Lung (tissue), 12 donors: ENCODE measurements around the gene KLHL29. TPM values are rescaled to one million over a fixed set of nuclear protein-coding genes. Genes with fewer than 3 reads are reported as not detected.

Experiments
- ATAC-seq: fragments of 200-7000 bp; cut with Tn5 transposase; one replicate; pipeline ENCODE4 v1.9.1; 2020; ENCODE audit warnings: moderate number of reproducible peaks; ENCODE audit not compliant: insufficient read depth, low FRiP score
- DNase-seq, 3 donors: peaks; one replicate each; pipeline ENCODE4 v3.0.0-alpha.2; 2013 to 2017
- H3K27ac ChIP-seq, 2 donors: one replicate each; pipeline ENCODE4 v1.5.1; 2013; ENCODE audit warnings: mild to moderate bottlenecking in 2 of 2, moderate library complexity in 2 of 2, control low read depth in 1 of 2, inconsistent platforms in 1 of 2, low read depth in 1 of 2, low read length in 1 of 2
- H3K27me3 ChIP-seq, 3 donors: one replicate each; pipeline ENCODE4 v1.5.1; 2013; ENCODE audit warnings: low read length in 2 of 3; ENCODE audit not compliant: control insufficient read depth in 3 of 3, insufficient read depth in 3 of 3
- H3K36me3 ChIP-seq, 4 donors: one replicate each; pipeline ENCODE4 v1.5.1; 2013; ENCODE audit warnings: low read length in 4 of 4, mild to moderate bottlenecking in 1 of 4, moderate library complexity in 1 of 4; ENCODE audit not compliant: control insufficient read depth in 4 of 4, insufficient read depth in 4 of 4
- H3K4me1 ChIP-seq, 5 donors: one replicate each; pipeline ENCODE4 v1.5.1; 2013; ENCODE audit warnings: low read length in 5 of 5, mild to moderate bottlenecking in 2 of 5, moderate library complexity in 1 of 5; ENCODE audit not compliant: control insufficient read depth in 5 of 5, insufficient read depth in 5 of 5
- H3K4me3 ChIP-seq: one replicate; pipeline ENCODE4 v1.5.1; 2013; ENCODE audit warnings: mild to moderate bottlenecking, control low read depth, moderate library complexity
- H3K9ac ChIP-seq, 2 donors: one replicate each; pipeline ENCODE4 v1.5.1; 2013; ENCODE audit warnings: low read length in 2 of 2, control low read depth in 1 of 2; ENCODE audit not compliant: insufficient read depth in 1 of 2
- H3K9me3 ChIP-seq, 4 donors: one replicate each; pipeline ENCODE4 v1.5.1; 2013; ENCODE audit warnings: low read length in 3 of 4, mild to moderate bottlenecking in 1 of 4, moderate library complexity in 1 of 4; ENCODE audit not compliant: control insufficient read depth in 4 of 4, insufficient read depth in 3 of 4
- WGBS, 2 donors: extraction: QIAGEN DNeasy Blood & Tissue Kit; methylation state at CpG; one replicate each; pipeline ENCODE4 v1.1.7; 2013; 5-methylcytosine and 5-hydroxymethylcytosine counted together
- polyA plus RNA-seq, 2 donors: library from polyadenylated mRNA; stranded (reverse); fragments of 200-250 nt; gene quantifications; one replicate each; pipeline ENCODE4 v1.2.1, GENCODE V29; 2013
- total RNA-seq, 2 donors: library from RNA; depleted of rRNA in 1 of 2; stranded (reverse); fragments of >200 nt in 1 of 2; gene quantifications; one replicate each; pipeline ENCODE4 v1.2.1, GENCODE V29; 2014 to 2021
- TF ChIP-seq, protein P1 (sequence below): IDR thresholded peaks from 2 replicates; pipeline ENCODE4 v1.5.1; 2012; ENCODE audit warnings: mild to moderate bottlenecking; ENCODE audit errors: control extremely low read depth, extremely low read depth
- donor health status: control.
- donor health status: control.
- donor health status: Bipolar disorder and iron deficiency.
- donor health status: healthy.
- donor health status: DM: yes; HTN: yes; CAD: no.

The KLHL29 gene
- total and polyA plus RNA-seq, 4 donors = 2.7 to 16.2 (median 3.5) TPM

DNA sequence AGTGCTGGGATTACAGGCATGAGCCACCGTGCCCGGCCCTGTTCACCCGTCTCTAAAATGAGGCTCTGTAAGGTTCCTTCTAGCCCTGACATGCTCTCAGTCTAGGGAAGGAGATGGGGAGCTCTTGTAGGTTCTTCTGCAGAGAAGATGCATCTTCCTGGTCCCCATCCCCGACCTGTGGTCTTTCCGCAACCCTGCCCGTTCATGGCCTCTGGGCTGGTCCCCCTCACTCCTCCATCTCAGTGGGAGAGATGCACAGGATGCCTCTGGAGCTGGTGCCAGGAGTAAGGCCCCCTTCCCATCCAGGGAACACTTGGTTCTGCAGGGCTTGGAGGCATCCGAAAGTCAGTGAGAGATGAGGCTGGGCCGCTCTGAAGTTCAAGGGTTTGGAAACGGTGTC, 212.7 kb downstream of the KLHL29 start:
- DNase-seq (no peak), ATAC-seq (no peak)
- Histone ChIP-seq H3K9me3 (no peaks in the 10 kb centered on the region), H3K27me3 (no peaks in the 10 kb centered on the region), H3K9ac (no peak overlapping the region), H3K27ac (no peak overlapping the region), H3K4me3 (no peak overlapping the region), H3K4me1 (peaks cover 0 to 7% (median 5%) of the 10 kb centered on the region in 5 donors), H3K36me3 (no peaks in the 10 kb centered on the region)
- 96 to 97% methylated on average over 9 of the region's 9 CpGs for WGBS, 2 donors
- TF ChIP-seq, protein P1, sequence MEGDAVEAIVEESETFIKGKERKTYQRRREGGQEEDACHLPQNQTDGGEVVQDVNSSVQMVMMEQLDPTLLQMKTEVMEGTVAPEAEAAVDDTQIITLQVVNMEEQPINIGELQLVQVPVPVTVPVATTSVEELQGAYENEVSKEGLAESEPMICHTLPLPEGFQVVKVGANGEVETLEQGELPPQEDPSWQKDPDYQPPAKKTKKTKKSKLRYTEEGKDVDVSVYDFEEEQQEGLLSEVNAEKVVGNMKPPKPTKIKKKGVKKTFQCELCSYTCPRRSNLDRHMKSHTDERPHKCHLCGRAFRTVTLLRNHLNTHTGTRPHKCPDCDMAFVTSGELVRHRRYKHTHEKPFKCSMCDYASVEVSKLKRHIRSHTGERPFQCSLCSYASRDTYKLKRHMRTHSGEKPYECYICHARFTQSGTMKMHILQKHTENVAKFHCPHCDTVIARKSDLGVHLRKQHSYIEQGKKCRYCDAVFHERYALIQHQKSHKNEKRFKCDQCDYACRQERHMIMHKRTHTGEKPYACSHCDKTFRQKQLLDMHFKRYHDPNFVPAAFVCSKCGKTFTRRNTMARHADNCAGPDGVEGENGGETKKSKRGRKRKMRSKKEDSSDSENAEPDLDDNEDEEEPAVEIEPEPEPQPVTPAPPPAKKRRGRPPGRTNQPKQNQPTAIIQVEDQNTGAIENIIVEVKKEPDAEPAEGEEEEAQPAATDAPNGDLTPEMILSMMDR = no peak

DNA sequence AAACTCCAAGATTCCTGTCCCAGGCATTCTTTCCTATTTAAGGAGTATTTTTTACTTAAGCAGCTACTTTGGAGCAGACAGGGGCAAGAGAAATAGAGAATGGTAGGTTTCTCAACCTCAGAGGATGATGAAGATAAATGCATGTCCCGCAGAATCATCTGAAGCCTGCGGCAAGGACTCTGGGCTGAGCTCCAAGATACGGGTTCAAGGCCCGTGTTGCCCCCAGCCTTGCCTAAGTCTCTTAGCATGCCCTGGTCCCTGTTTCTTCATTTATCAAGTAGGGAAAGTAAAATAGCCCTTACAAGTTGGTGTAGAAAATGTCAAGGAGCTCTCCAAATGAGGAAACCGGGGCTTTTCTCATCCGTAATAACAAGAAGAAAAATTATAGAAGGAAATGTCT, 214.0 kb downstream of the KLHL29 start:
- H3K4me3 ChIP-seq = no peak overlapping the region
- H3K27me3 ChIP-seq = no peaks in the 10 kb centered on the region
- no peak overlapping the region for H3K27ac ChIP-seq
- ATAC-seq (no peak), DNase-seq (no peak)
- H3K9ac ChIP-seq = no peak overlapping the region
- no peaks in the 10 kb centered on the region for H3K36me3 ChIP-seq
- peaks cover 0 to 7% (median 5%) of the 10 kb centered on the region in 5 donors for H3K4me1 ChIP-seq
- TF ChIP-seq, protein P1 = no peak
- no peaks in the 10 kb centered on the region for H3K9me3 ChIP-seq
- WGBS, 2 donors = 57 to 75% methylated on average over 6 of the region's 6 CpGs

DNA sequence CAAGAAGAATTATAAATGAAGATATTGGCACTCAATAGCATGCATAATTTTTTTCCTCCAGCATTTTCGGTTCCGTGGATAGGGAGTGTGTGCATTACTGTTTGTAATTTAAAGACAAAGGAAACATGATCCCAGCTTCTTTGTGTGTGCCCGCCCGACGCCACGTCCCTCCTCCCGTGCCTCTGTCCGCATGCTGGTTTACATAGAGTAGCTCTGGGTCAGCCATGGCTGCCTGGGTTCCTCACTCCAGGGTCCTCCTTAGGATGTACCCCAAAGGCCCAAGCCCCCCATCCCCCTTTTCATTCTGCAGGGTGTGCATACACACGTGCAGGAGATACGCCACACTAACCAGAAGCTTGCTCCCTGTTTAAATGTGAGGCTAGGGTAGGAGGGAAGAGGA, 214.7 kb downstream of the KLHL29 start:
- no peak overlapping the region for H3K4me3 ChIP-seq
- H3K36me3 ChIP-seq = no peaks in the 10 kb centered on the region
- TF ChIP-seq, protein P1 = no peak
- DNase-seq (peak in 1 of 3 donors; percentile 21), ATAC-seq (no peak)
- no peaks in the 10 kb centered on the region for H3K27me3 ChIP-seq
- 77 to 81% methylated on average over 10 of the region's 10 CpGs for WGBS, 2 donors
- H3K4me1 ChIP-seq = peaks cover 0 to 7% (median 5%) of the 10 kb centered on the region in 5 donors
- H3K9ac ChIP-seq = no peak overlapping the region
- no peaks in the 10 kb centered on the region for H3K9me3 ChIP-seq
- H3K27ac ChIP-seq = no peak overlapping the region

DNA sequence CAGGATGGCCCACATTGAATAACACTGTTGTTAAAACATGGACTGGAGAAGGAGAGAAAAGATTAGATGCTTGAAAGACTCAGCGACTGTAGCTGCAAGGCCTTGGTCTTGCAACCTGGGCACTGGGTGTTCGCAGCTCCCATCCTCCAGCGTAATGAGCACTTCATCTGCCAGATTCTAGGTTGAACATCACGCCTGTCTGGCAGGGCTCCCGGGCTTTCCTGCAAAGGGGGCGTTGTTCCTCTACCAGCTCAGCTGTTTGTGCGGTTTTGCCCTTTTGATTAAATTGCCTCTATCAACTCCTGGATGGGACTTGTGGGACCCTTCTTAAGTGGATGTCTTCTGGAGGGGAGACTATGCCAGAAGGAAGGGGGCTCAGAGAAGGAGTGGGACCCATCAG, 215.4 kb downstream of the KLHL29 start:
- no peak overlapping the region for H3K4me3 ChIP-seq
- no peaks in the 10 kb centered on the region for H3K27me3 ChIP-seq
- H3K9me3 ChIP-seq = no peaks in the 10 kb centered on the region
- no peak for DNase-seq
- no peak for ATAC-seq
- WGBS, 2 donors = 73 to 76% methylated on average over 7 of the region's 7 CpGs
- H3K4me1 ChIP-seq = peaks cover 0 to 7% (median 5%) of the 10 kb centered on the region in 5 donors
- H3K36me3 ChIP-seq = no peaks in the 10 kb centered on the region
- H3K27ac ChIP-seq = no peak overlapping the region
- TF ChIP-seq, protein P1 = no peak
- no peak overlapping the region for H3K9ac ChIP-seq
